Activated CD8-positive, alpha-beta memory T cell treated with anti-CD3 and anti-CD28 coated beads, Interleukin-2, amount 10 ng/mL, durations not matched to agents 7 days and 5 days (primary cell): ENCODE measurements around the gene TDRD5. TPM values are rescaled to one million over a fixed set of nuclear protein-coding genes. Genes with fewer than 3 reads are reported as not detected.

ENCODE experiments used
- ATAC-seq: fragments of 150-1000 bp; cut with Tn5 transposase; one replicate; pipeline ENCODE4 v1.10.0; 2021; ENCODE audit warnings: moderate library complexity
- CTCF ChIA-PET: fragments of 350-600 bp; sonication (Branson Sonifier 250); formaldehyde crosslinking; loops from one replicate; lab custom pipeline; 2021; ENCODE audit warnings: antibody characterized with exemption; lab: Charles Lee
- DNase-seq: peaks from one replicate; pipeline ENCODE4 v3.0.0-alpha.2; 2020
- H3K27ac Mint-ChIP-seq: one replicate; pipeline ENCODE4 v1.8.0; 2021; ENCODE audit warnings: mild to moderate bottlenecking, mixed read lengths
- H3K27me3 Mint-ChIP-seq: one replicate; pipeline ENCODE4 v1.8.0; 2021; ENCODE audit warnings: mixed read lengths
- H3K36me3 Mint-ChIP-seq: one replicate; pipeline ENCODE4 v1.8.0; 2021; ENCODE audit warnings: mild to moderate bottlenecking, mixed read lengths
- H3K4me1 Mint-ChIP-seq: one replicate; pipeline ENCODE4 v1.8.0; 2021; ENCODE audit warnings: mixed read lengths
- H3K4me3 Mint-ChIP-seq: one replicate; pipeline ENCODE4 v1.8.0; 2021; ENCODE audit warnings: mild to moderate bottlenecking, moderate library complexity, mixed read lengths
- H3K9me3 Mint-ChIP-seq: one replicate; pipeline ENCODE4 v1.8.0; 2022; ENCODE audit warnings: low read depth, mixed read lengths
- total RNA-seq, 2 experiments: library from RNA; stranded (reverse); gene quantifications; one replicate each; pipeline ENCODE4 v1.2.3, GENCODE V29; 2021

The TDRD5 gene, protein sequence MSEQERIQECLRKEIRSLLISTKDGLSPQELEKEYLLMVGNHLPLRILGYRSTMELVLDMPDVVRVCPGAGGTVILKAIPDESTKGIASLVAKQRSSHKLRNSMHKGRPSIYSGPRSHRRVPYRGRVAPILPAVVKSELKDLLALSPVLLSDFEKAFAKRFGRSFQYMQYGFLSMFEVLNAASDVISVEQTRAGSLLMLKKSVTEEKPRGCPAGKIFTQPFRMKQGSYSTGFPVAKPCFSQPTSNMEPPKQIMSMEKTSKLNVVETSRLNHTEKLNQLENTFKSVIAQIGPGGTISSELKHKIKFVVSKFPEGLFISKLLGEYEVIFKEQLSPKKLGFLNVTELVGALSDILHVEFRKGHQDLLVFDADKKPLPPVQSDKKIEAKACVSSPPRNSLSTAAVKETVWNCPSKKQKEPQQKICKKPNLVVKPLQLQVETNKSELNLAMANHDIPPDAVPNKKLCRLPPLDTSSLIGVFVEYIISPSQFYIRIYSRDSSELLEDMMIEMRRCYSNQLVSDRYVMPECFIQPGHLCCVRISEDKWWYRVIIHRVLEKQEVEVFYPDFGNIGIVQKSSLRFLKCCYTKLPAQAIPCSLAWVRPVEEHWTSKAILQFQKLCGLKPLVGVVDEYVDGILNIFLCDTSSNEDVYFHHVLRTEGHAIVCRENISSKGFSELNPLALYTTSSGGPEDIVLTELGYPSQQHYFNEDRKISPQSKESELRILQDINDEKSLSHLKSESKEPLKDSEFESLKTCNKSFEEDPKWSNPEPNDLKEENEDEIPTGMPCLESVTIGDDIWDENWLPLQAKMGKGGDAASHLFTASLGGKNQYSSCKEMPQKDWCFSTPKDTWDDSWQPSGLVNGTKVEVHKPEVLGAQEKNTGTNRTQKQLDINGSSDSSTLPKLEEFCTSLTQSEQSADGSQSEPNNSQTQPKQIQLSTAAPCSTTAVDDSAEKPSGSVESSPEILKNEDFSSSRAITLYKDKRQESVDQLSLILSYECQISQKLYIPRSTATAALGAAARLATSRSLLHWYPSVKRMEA
- total RNA-seq, result not detected

- H3K27ac Mint-ChIP-seq, result no peak within 1 kb of the TSS
- no peak for ATAC-seq
- CTCF ChIA-PET, result no interaction called here
- H3K27me3 Mint-ChIP-seq, result peaks cover 32% of the 10 kb centered on the region
- H3K9me3 Mint-ChIP-seq, result no peaks in the 10 kb centered on the region
- no peak within 1 kb of the TSS for H3K4me3 Mint-ChIP-seq
- DNase-seq, result no peak
- H3K4me1 Mint-ChIP-seq, result no peaks in the 10 kb centered on the region
- H3K36me3 Mint-ChIP-seq, result no peaks in the 10 kb centered on the region
Observed at GRCh38 chr1:179591592-179592580, at the start of gene TDRD5. TSS of gene TDRD5 (plus strand) at chr1:179591832. CDS start at chr1:179592616, 784 bp downstream.

- no peak overlapping the region for H3K4me3 Mint-ChIP-seq
- H3K27ac Mint-ChIP-seq, result no peak overlapping the region
- no peaks in the 10 kb centered on the region for H3K36me3 Mint-ChIP-seq
- no peaks in the 10 kb centered on the region for H3K4me1 Mint-ChIP-seq
- CTCF ChIA-PET, result no interaction called here
- ATAC-seq (no peak), DNase-seq (no peak)
- no peaks in the 10 kb centered on the region for H3K9me3 Mint-ChIP-seq
- H3K27me3 Mint-ChIP-seq, result no peaks in the 10 kb centered on the region
Observed at GRCh38 chr1:179545321-179545720, 46.3 kb upstream of the TDRD5 start.

GRCh38 chr1:179547021-179547535 is 44.6 kb upstream of the TDRD5 start:
- Mint-ChIP-seq H3K4me3 (no peak overlapping the region), H3K27ac (no peak overlapping the region), H3K27me3 (no peaks in the 10 kb centered on the region), H3K4me1 (no peaks in the 10 kb centered on the region), H3K9me3 (no peaks in the 10 kb centered on the region), H3K36me3 (no peaks in the 10 kb centered on the region)
- CTCF ChIA-PET, result no interaction called here
- DNase-seq, result no peak
- ATAC-seq, result no peak

DNA sequence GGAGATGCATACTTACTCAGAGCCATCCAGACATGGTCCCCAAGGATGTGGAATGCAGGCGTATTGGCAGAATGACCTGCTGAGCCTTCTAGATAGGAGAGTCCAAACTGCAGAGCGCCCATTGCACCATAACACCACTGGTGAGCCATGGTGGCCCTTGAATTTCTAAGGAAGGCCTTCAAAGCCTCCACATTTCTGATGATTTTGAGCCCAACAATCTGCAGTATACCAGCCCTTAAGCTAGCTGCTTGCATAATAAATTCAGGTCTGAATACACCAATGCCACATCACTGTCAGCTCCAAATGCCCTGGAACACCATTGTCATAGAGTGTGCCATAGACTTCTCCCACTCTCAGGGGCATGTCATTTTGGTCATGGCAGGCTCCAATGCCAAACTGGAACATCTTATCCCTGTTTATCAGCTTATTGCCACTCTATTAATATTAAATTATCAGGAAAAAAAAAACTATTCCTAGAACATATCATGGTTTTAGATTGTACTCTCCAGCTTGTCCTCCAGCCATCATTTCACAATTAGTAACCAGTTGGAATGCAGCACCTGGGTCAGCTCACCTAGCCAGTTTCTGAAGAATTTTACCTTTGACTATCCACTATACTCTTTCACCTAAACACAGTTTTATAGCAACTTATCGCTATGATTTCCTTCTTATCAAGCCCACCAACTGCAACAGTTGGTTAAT is 42.8 kb upstream of the TDRD5 start:
- DNase-seq (no peak), ATAC-seq (no peak)
- no peaks in the 10 kb centered on the region for H3K36me3 Mint-ChIP-seq
- CTCF ChIA-PET, result no interaction called here
- no peak overlapping the region for H3K27ac Mint-ChIP-seq
- no peak overlapping the region for H3K4me3 Mint-ChIP-seq
- H3K27me3 Mint-ChIP-seq, result no peaks in the 10 kb centered on the region
- no peaks in the 10 kb centered on the region for H3K4me1 Mint-ChIP-seq
- no peaks in the 10 kb centered on the region for H3K9me3 Mint-ChIP-seq

DNA sequence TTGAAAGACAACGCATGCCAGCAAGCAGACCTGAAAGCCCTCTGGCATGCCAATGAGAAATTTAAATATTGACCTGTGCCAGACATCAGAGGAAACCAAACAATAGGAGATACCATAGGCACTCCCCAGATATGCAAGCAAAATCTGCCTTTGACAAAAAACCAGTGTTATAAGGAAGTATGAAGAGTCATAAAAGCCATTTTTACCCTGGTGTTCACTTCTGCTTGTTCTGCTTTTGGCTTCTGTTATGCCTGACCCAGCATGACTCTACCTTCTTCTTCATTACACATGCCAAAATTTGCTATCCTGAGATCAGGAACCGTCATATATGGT is 42.3 kb upstream of the TDRD5 start:
- DNase-seq (no peak), ATAC-seq (no peak)
- Mint-ChIP-seq H3K4me3 (no peak overlapping the region), H3K36me3 (no peaks in the 10 kb centered on the region), H3K9me3 (no peaks in the 10 kb centered on the region), H3K27me3 (no peaks in the 10 kb centered on the region), H3K27ac (no peak overlapping the region), H3K4me1 (no peaks in the 10 kb centered on the region)
- CTCF ChIA-PET, result no interaction called here

DNA sequence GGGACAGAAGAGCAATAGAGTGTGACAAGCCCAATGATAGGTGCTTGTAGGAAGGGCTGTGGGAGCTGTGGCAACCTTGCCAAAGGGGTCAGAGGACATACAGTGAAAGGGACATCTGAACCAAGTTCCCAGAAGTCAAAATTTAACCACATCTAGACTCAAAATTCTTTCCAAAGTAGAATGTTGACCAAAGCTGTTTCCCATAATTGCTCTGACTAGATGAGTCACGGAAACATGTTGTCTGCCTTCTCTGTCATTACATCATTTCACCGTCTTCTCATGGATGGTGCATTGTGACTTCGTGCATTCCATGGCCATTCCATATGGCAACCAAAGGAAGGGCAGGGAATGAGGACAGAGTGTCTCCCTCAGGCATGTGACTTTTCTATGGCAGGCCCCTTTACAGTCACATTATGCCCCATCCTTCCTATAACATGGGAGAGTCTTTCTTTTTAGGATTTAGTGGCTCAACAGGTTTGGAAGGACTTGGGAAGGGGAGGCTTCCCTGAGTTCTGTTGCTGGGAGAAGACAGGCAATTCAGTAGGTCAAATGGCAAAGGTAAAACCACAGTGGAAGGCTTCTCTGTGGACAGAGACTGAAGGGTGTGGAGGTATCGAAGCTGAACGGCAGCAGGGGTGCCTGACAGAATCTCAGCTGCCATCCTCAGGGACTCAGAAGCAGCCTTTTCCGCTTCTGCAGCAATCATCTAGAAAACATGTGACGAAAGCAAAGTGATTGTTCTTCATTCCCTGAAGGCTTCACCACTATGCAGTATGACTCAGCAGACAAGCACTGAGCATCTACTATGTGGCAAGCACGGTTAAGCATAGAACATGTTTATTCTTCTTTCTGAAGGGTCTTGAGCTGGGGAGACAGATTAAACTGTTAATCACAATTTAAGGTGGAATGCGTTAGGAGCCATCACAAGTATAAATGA is 40.6 kb upstream of the TDRD5 start:
- no peaks in the 10 kb centered on the region for H3K36me3 Mint-ChIP-seq
- CTCF ChIA-PET, result no interaction called here
- ATAC-seq (no peak), DNase-seq (no peak)
- H3K27ac Mint-ChIP-seq, result no peak overlapping the region
- H3K9me3 Mint-ChIP-seq, result no peaks in the 10 kb centered on the region
- no peak overlapping the region for H3K4me3 Mint-ChIP-seq
- no peaks in the 10 kb centered on the region for H3K4me1 Mint-ChIP-seq
- H3K27me3 Mint-ChIP-seq, result no peaks in the 10 kb centered on the region

GRCh38 chr1:179554427-179554826 is 37.2 kb upstream of the TDRD5 start:
- Mint-ChIP-seq H3K27ac (no peak overlapping the region), H3K4me3 (no peak overlapping the region), H3K27me3 (no peaks in the 10 kb centered on the region), H3K9me3 (no peaks in the 10 kb centered on the region), H3K36me3 (no peaks in the 10 kb centered on the region), H3K4me1 (no peaks in the 10 kb centered on the region)
- DNase-seq (no peak), ATAC-seq (no peak)
- CTCF ChIA-PET, result no interaction called here

DNA sequence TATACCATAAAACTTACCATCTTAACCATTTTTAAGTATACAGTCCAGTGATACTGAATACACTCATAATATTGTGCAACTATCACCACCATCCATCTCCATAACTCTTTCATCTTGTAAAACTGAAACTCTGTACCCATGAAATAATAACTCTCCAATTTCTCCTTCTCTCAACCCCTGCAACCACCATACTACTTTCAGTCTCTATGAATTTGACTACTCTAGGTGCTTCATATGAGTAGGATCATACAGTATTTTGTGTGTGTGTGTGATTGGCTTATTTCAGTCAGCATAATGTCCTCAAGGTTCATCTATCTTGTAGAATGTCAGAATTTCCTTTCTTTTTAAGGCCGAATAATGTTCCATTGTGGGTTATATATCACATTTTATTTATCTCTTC is 33.6 kb upstream of the TDRD5 start:
- no peak for DNase-seq
- no peaks in the 10 kb centered on the region for H3K4me1 Mint-ChIP-seq
- CTCF ChIA-PET, result no interaction called here
- H3K9me3 Mint-ChIP-seq, result no peaks in the 10 kb centered on the region
- peaks cover 3% of the 10 kb centered on the region for H3K27me3 Mint-ChIP-seq
- ATAC-seq, result no peak
- H3K27ac Mint-ChIP-seq, result no peak overlapping the region
- no peak overlapping the region for H3K4me3 Mint-ChIP-seq
- no peaks in the 10 kb centered on the region for H3K36me3 Mint-ChIP-seq

- Mint-ChIP-seq H3K36me3 (no peaks in the 10 kb centered on the region), H3K27ac (no peak within 1 kb of the TSS), H3K4me1 (no peaks in the 10 kb centered on the region), H3K27me3 (peaks cover 44% of the 10 kb centered on the region), H3K4me3 (no peak within 1 kb of the TSS), H3K9me3 (no peaks in the 10 kb centered on the region)
- CTCF ChIA-PET, result no interaction called here
- DNase-seq (no peak), ATAC-seq (peak; percentile 20)
Observed at GRCh38 chr1:179575497-179576314, 15.9 kb upstream of the TDRD5 start, which contains the start of gene NPHS2. TSS of gene NPHS2 (minus strand) at chr1:179575948. CDS start at chr1:179575864, 84 bp downstream.

DNA sequence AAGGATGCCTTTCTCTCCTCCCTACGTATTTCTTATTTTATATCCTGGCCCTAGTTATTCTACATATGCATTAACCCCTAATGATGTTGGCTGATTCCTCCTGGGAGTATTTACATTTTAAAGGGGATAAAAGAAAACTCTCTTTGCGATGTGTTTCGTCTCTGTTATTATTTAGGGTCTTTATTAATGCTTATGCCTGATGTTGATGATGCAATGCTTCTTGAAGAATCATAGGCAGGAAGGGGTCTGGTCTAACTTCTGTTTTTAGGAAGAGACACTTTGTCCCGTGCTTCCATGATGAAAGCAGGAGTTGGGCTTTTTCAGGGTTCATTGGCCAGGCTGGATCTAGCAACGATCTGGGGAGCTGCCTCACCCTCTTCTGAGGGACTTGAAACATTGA is 15.1 kb upstream of the TDRD5 start:
- no peaks in the 10 kb centered on the region for H3K36me3 Mint-ChIP-seq
- no peak for ATAC-seq

DNA sequence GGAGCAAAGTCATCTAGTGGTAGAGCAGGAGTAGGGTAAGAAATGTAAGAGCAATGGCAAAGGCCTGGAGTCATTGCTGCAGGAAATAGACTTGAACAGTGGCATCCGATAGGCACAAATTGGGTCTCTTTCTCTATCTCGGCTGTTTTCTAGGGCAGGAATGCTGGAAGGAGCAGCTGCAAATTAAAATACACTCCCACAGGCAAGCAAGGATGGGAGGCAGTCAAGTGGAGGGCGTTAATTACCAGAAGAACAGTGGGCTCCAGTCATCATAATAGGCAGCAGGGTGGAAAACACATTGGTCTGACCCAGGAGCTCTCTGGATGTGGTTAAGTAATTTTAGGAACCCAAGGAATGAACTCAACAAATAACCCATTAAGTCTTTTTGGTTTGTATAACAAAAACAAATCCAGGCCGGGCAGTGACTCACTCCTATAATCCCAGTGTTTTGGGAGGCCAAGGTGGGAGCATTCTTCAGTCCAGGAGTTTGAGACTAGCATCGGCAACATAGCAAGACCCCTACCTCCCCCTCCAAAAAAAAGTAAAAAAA is 7.8 kb upstream of the TDRD5 start:
- CTCF ChIA-PET, result no interaction called here
- Mint-ChIP-seq H3K36me3 (no peaks in the 10 kb centered on the region), H3K9me3 (no peaks in the 10 kb centered on the region), H3K4me1 (no peaks in the 10 kb centered on the region), H3K4me3 (no peak overlapping the region), H3K27ac (no peak overlapping the region), H3K27me3 (peaks cover 31% of the 10 kb centered on the region)
- DNase-seq, result no peak
- ATAC-seq, result no peak

More for the DNA sequence above, 15.1 kb upstream of the TDRD5 start:
- DNase-seq, result no peak
- no peak overlapping the region for H3K4me3 Mint-ChIP-seq
- no peaks in the 10 kb centered on the region for H3K9me3 Mint-ChIP-seq
- H3K27ac Mint-ChIP-seq, result no peak overlapping the region
- H3K27me3 Mint-ChIP-seq, result peaks cover 44% of the 10 kb centered on the region
- no peaks in the 10 kb centered on the region for H3K4me1 Mint-ChIP-seq
- CTCF ChIA-PET, result no interaction called here
